HG03175 (cell line): ENCODE measurements around the gene C16orf78.

Experiments
- ATAC-seq: cut with Tn5 transposase; IDR thresholded peaks from one replicate; pipeline ENCODE4 v1.9.1; 2021; ENCODE audit warnings: mild to moderate bottlenecking, moderate library complexity; ENCODE audit not compliant: unreplicated experiment

The C16orf78 gene

GRCh38 chr16:49373504-49373903, at the start of gene C16orf78:
Gene C16orf78 (plus strand): TSS chr16:49373804. CDS start chr16:49373940, 136 bp downstream.
- ATAC-seq: no peak

DNA sequence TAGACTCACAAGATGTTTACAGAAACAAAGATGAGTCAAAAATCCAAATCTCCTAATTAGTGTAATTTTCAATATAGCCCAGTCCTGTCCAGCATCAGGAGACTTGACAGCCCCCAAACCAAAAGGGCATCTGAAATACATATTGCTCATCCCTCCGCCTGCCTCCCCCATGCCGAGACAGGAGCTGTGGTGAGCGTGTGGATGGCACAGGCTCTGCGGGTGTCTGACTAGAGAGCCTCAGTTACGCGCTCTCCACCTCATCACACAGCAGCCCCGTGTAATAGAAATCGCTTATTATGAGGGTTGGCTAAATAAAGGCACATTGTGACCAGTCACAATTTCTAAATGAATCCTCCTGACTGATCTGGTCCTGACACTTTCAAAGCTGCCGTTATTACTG, 48.9 kb upstream of the C16orf78 start:
- ATAC-seq: no peak

- ATAC-seq: no peak
Measured at GRCh38 chr16:49327466-49327865, 46.1 kb upstream of the C16orf78 start.

- no peak for ATAC-seq
Measured at GRCh38 chr16:49328325-49328724, 45.3 kb upstream of the C16orf78 start.

DNA sequence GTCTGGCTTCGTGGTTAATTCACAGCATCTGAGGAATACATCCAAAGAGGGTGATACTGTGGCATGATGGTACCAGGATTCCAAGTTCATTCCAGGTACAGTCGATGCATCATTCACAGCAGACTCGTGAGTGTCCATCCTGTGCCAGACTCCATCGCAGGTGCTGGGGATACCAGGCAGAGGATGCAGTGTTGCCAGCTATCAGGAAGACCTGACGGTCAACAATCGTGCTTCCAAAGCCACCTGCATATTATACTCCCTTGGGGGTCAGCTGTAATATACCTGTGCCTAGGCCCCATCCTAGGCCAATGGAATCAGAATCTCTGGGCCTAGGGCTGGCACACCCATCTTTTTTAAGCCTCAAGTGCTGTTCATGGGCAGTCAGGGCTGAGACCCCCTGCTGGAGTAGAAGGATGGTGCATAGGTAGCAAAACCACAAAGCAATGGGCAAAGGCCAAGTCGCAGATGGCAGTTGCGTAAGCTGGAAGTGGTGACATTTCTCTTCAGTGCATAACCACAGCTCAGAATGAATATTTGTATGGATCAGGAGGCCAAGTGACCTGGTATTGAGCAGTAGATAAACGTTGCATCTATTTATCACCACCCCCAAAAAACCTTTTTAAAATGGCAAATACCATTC, 42.9 kb upstream of the C16orf78 start:
- ATAC-seq: no peak

GRCh38 chr16:49332589-49333258, 40.9 kb upstream of the C16orf78 start:
- ATAC-seq: no peak

GRCh38 chr16:49333259-49333597, 40.4 kb upstream of the C16orf78 start:
- no peak for ATAC-seq

- ATAC-seq: no peak
Measured at GRCh38 chr16:49335828-49336227, 37.8 kb upstream of the C16orf78 start.

- ATAC-seq: no peak
Measured at GRCh38 chr16:49336581-49336980, 37.0 kb upstream of the C16orf78 start.

- ATAC-seq: no peak
Measured at GRCh38 chr16:49337814-49338350, 35.7 kb upstream of the C16orf78 start.

GRCh38 chr16:49338611-49339265, 34.9 kb upstream of the C16orf78 start:
- ATAC-seq: no peak

DNA sequence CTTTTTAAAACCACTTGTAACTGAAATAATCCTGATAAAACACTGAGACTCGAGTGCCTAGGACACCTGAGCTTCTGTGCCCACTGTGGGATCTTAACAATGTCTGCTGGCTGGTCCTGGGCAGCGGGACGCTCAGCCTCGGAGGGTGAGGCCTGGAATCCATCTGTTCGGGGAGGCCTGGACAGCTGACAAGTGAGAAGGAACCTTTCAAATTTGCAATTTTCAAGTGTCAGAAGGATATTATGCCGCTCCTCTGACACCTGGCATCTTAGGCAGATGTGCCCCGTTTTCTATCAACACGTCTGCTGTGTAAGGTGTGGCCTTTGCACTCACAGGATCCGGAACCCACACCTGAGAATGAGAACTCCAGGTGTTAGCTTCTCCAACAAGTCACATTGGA, 33.1 kb upstream of the C16orf78 start:
- ATAC-seq: no peak

DNA sequence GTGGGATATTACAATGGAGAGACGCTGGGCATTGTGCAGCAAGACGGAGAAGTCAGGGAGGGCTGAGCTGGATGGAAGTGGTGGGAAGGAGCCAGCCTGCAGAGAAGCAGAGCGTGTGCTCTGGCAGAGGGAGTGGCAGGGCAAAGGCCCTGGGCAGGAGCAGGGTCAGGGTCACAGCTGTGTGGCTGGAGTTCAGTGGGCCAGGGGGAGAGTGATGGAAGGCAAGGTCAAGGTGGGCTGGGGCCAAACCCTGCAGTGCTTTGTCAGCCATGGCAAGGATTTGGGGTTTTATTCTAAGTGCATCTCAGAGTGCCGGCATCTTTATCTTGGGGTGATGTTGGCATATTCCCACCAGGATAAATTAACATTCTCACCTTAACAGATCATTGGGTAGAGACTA, 31.9 kb upstream of the C16orf78 start:
- ATAC-seq: no peak

GRCh38 chr16:49342336-49343265, 31.0 kb upstream of the C16orf78 start:
- no peak for ATAC-seq

- ATAC-seq: no peak
Measured at GRCh38 chr16:49343291-49343690, 30.3 kb upstream of the C16orf78 start.

DNA sequence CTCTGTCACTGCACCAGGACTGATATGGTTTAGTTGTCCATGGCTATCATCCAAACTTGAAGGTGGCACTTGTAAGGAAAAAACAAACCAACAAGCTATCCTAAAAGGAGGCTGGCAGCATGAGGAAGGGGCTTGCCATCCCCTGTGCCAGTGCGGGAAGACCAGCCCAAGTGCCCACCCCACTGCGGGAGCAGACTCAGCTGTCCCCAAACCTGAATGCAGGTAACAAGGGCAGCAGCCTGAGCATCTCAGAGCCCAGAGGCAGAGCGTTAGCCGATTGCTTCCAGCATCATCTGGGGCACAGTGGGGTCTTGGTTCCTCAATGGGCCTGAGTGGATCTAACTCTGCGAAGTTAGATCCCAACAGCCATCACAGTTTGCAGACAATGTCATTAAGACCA, 29.2 kb upstream of the C16orf78 start:
- no peak for ATAC-seq

- ATAC-seq: no peak
Measured at GRCh38 chr16:49345829-49346228, 27.8 kb upstream of the C16orf78 start.

GRCh38 chr16:49346459-49346858, 27.1 kb upstream of the C16orf78 start:
- ATAC-seq: no peak

DNA sequence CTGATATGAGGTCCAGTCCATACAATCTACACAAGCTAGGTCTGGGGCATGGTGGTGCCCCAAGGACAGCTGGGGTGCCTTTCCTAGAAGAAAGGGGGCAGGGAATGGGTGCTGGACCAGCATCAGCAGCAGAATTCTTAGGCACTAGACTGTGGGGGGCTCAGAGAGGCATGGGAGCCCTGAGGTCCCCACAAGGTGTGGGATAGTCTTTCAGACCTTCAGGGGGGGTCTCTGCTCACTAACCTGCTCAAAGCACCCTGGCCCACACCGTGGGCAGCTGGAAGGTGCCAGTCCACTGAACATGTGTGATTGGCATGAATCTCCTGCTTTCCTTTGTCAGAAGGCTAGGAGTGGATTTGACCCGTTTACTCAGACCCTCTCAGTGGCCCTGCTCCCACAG, 26.1 kb upstream of the C16orf78 start:
- no peak for ATAC-seq

DNA sequence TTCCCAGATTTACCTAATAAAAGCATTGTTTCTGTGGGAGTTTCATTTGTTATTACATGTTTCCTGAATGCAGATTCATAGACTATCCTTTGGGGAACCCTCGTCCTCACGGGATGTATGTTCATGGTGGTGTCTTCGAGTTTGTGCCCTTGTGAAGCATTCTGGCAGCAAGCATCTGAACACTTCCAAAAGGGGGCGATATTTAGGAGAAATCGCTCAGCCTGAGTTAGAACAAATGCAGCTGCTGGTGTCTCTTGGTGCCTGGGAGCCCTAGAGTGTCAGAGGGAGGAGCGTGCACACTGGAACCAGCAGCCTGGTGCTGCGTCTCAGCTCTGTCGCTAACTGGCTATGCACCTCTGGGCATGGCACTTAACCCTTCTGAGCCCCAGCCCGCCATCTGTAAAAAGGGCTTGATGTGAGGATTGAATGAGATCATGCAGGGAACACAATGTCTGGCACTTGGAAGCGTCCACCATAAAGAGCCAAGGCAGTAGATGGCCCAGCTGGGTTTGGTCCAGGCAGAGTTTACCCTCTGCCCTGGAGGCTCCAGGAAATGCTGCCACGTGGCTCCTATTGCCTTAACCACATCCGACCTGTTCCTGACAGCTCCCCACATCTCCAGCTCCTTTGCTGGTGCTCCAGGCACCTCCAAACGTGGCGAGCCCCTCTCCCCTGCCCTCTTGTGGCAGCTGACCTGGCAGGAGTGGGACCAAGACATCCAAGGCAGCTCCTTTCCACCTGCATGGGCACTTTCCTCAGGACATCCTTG, 25.0 kb upstream of the C16orf78 start:
- ATAC-seq: no peak
